ENCODE measurements around the gene SLC9C1.
A peak's percentile ranks its signal among the peaks of the same experiment; 100 is the strongest.

The SLC9C1 gene

GRCh38 chr3:112134335-112135124, 159.5 kb downstream of the SLC9C1 start:
- TF ChIP-seq CTCF (IDR thresholded peaks at IDR 0.05; ENCODE audit: insufficient read depth, low read depth, low read length, missing control alignments), result no peak
- DNase-seq (ENCODE audit: low read depth), result no peak
- no peak overlapping the region for H3K4me3 ChIP-seq (ENCODE audit: low read length)

GRCh38 chr3:112133626-112134334, 160.2 kb downstream of the SLC9C1 start:
- DNase-seq (ENCODE audit: low read depth), result no peak
- H3K4me3 ChIP-seq (ENCODE audit: low read length), result no peak overlapping the region
- no peak for TF ChIP-seq CTCF (IDR thresholded peaks at IDR 0.05; ENCODE audit: insufficient read depth, low read depth, low read length, missing control alignments)

- no peak for TF ChIP-seq CTCF (IDR thresholded peaks at IDR 0.05; ENCODE audit: insufficient read depth, low read depth, low read length, missing control alignments)
- H3K4me3 ChIP-seq (ENCODE audit: low read length), result peak within 1 kb of the TSS; percentile 42
- peak; percentile 91 for DNase-seq (ENCODE audit: low read depth)
Measured at GRCh38 chr3:112132975-112133448, 161.0 kb downstream of the SLC9C1 start, which contains the start of gene GCSAM. TSS of gene GCSAM (minus strand) at chr3:112133248. CDS start at chr3:112133120, 128 bp downstream.

- peak overlapping the region; percentile 42 for H3K4me3 ChIP-seq (ENCODE audit: low read length)
- no peak for DNase-seq (ENCODE audit: low read depth)
Measured at GRCh38 chr3:112132554-112132953, 161.5 kb downstream of the SLC9C1 start.

GRCh38 chr3:112132088-112132487, 161.9 kb downstream of the SLC9C1 start:
- no peak for TF ChIP-seq CTCF (IDR thresholded peaks at IDR 0.05; ENCODE audit: insufficient read depth, low read depth, low read length, missing control alignments)
- DNase-seq (ENCODE audit: low read depth), result no peak
- H3K4me3 ChIP-seq (ENCODE audit: low read length), result no peak overlapping the region

More at GRCh38 chr3:112132554-112132953, 161.5 kb downstream of the SLC9C1 start:
- TF ChIP-seq CTCF (IDR thresholded peaks at IDR 0.05; ENCODE audit: insufficient read depth, low read depth, low read length, missing control alignments), result no peak

- no peak overlapping the region for H3K4me3 ChIP-seq (ENCODE audit: low read length)
- no peak for DNase-seq (ENCODE audit: low read depth)
- TF ChIP-seq CTCF (IDR thresholded peaks at IDR 0.05; ENCODE audit: insufficient read depth, low read depth, low read length, missing control alignments), result no peak
Measured at GRCh38 chr3:112131111-112131510, 162.9 kb downstream of the SLC9C1 start.
